Hepatocyte (in vitro differentiated cells): Measurements from ENCODE around the gene FAM20A.

Experiments used
- CTCF ChIP-seq: fragments of 200-600 bp; sonication (generic); IDR thresholded peaks from 2 replicates; pipeline ENCODE4 v1.5.1; 2016; ENCODE audit warnings: antibody characterized with exemption, mild to moderate bottlenecking; ENCODE audit not compliant: poor library complexity
- EZH2phosphoT487 ChIP-seq: fragments of 200-600 bp; sonication (generic); IDR thresholded peaks from one replicate; pipeline ENCODE4 v1.6.1; 2018; ENCODE audit warnings: antibody characterized with exemption, mild to moderate bottlenecking, low read depth, moderate library complexity; ENCODE audit not compliant: unreplicated experiment, severe bottlenecking

GRCh38 chr17:68565661-68566441 is 35.3 kb downstream of the FAM20A start:
- TF ChIP-seq EZH2phosphoT487 (no peak), CTCF (no peak)
